B cell (primary cell): ENCODE measurements around the gene ANKRD17. TPM values are rescaled to one million over a fixed set of nuclear protein-coding genes. Genes with fewer than 3 reads are reported as not detected.

Experiments used
- ATAC-seq: fragments of 200-7000 bp; cut with Tn5 transposase; one replicate; pipeline ENCODE4 v1.10.0; 2021; ENCODE audit warnings: low read depth, mild to moderate bottlenecking, moderate number of reproducible peaks, moderate library complexity
- CTCF ChIA-PET: fragments of 350-600 bp; sonication (Branson Sonifier 250); formaldehyde crosslinking; loops from one replicate; lab custom pipeline; 2021; ENCODE audit warnings: antibody characterized with exemption, inconsistent platforms; lab: Charles Lee
- POLR2A ChIA-PET: fragments of 350-600 bp; sonication (Branson Sonifier 250); formaldehyde crosslinking; loops from one replicate; lab custom pipeline; 2021; ENCODE audit warnings: antibody characterized with exemption; lab: Charles Lee
- DNase-seq: peaks from one replicate; pipeline ENCODE4 v3.0.0; 2013
- H2AFZ ChIP-seq: 2 replicates; pipeline ENCODE4 v1.6.1; 2012; ENCODE audit warnings: mild to moderate bottlenecking, low read depth, low read length; ENCODE audit not compliant: insufficient read depth, poor library complexity, severe bottlenecking
- H3K27ac ChIP-seq, 2 donors: 1 replicate in 1 of 2; 2 replicates in 1 of 2; pipeline ENCODE4 v1.5.1; 2012 to 2013; ENCODE audit warnings: low read length in 2 of 2, mild to moderate bottlenecking in 2 of 2, moderate library complexity in 1 of 2
- H3K27me3 ChIP-seq, 4 experiments: fragments of 200-600 bp in 1 of 4; sonication (generic) in 1 of 4; replicated peaks in 1 of 4; 1 replicate in 2 of 4; 2 replicates in 2 of 4; pipeline versions ENCODE4 v1.6.1 to v1.7.0; 2013 to 2016; ENCODE audit warnings: low read length in 3 of 4, mild to moderate bottlenecking in 2 of 4, mixed read lengths in 1 of 4, moderate library complexity in 1 of 4; ENCODE audit not compliant: insufficient read depth in 4 of 4, control insufficient read depth in 3 of 4; ENCODE audit errors: control extremely low read depth in 1 of 4
- H3K36me3 ChIP-seq, 2 experiments: replicated peaks in 1 of 2; 1 replicate in 1 of 2; 2 replicates in 1 of 2; pipeline versions ENCODE4 v1.6.1 to v1.7.1; 2013; ENCODE audit warnings: low read length in 1 of 2; ENCODE audit not compliant: insufficient read depth in 2 of 2, control insufficient read depth in 1 of 2; ENCODE audit errors: control extremely low read depth in 1 of 2, extremely low read depth in 1 of 2
- H3K4me1 ChIP-seq, 2 donors: fragments of 200-600 bp in 1 of 2; sonication (generic) in 1 of 2; 1 replicate in 1 of 2; 2 replicates in 1 of 2; pipeline versions ENCODE4 v1.5.1 to v1.6.1; 2013 to 2017; ENCODE audit warnings: low read length in 2 of 2; ENCODE audit not compliant: control insufficient read depth in 2 of 2, insufficient read depth in 2 of 2
- H3K4me2 ChIP-seq: replicated peaks from 2 replicates; pipeline ENCODE3; 2012; ENCODE audit warnings: mild to moderate bottlenecking, low read depth, low read length; ENCODE audit not compliant: poor library complexity, severe bottlenecking
- H3K4me3 ChIP-seq, 5 experiments: fragments of 200-600 bp in 1 of 5; sonication (generic) in 1 of 5; 1 replicate in 3 of 5; 2 replicates in 2 of 5; pipeline versions ENCODE4 v1.5.1 to v1.7.0; 2011 to 2016; ENCODE audit warnings: low read length in 4 of 5, mild to moderate bottlenecking in 4 of 5, low read depth in 2 of 5, control low read depth in 1 of 5, moderate library complexity in 1 of 5; ENCODE audit not compliant: insufficient read depth in 1 of 5; ENCODE audit errors: control extremely low read depth in 1 of 5, extremely low read depth in 1 of 5
- H3K79me2 ChIP-seq: fragments of 200-600 bp; sonication (generic); one replicate; pipeline ENCODE4 v1.6.0; 2016; ENCODE audit warnings: low read length; ENCODE audit not compliant: control insufficient read depth, insufficient read depth
- H3K9ac ChIP-seq: fragments of 200-600 bp; sonication (generic); 2 replicates; pipeline ENCODE4 v1.6.1; 2017; ENCODE audit warnings: mild to moderate bottlenecking, low read length, moderate library complexity
- H3K9me3 ChIP-seq, 3 donors: one replicate each; pipeline versions ENCODE4 v1.6.1 to v1.7.1; 2013; ENCODE audit warnings: low read length in 2 of 3; ENCODE audit not compliant: control insufficient read depth in 2 of 3, insufficient read depth in 1 of 3; ENCODE audit errors: control extremely low read depth in 1 of 3
- H4K20me1 ChIP-seq: 2 replicates; pipeline ENCODE4 v1.6.0; 2012; ENCODE audit warnings: mild to moderate bottlenecking, low read length; ENCODE audit not compliant: insufficient read depth, control insufficient read depth, poor library complexity, severe bottlenecking
- H3K27ac Mint-ChIP-seq: one replicate; pipeline ENCODE4 v1.8.0; 2021; ENCODE audit warnings: mixed read lengths
- H3K27me3 Mint-ChIP-seq: one replicate; pipeline ENCODE4 v1.8.0; 2021; ENCODE audit warnings: mixed read lengths
- H3K4me1 Mint-ChIP-seq: one replicate; pipeline ENCODE4 v1.8.0; 2021; ENCODE audit warnings: mixed read lengths
- H3K4me3 Mint-ChIP-seq: one replicate; pipeline ENCODE4 v1.8.0; 2021; ENCODE audit warnings: mixed read lengths
- H3K9me3 Mint-ChIP-seq: one replicate; pipeline ENCODE4 v1.8.0; 2022; ENCODE audit warnings: mixed read lengths; ENCODE audit not compliant: insufficient read depth
- CTCF ChIP-seq: fragments of 200-600 bp; IDR thresholded peaks from one replicate; pipeline ENCODE4 v1.8.0; 2022; ENCODE audit warnings: antibody characterized with exemption, mild to moderate bottlenecking
- EZH2 ChIP-seq: IDR thresholded peaks from 2 replicates; pipeline ENCODE4 v1.6.1; 2012; ENCODE audit warnings: borderline replicate concordance, low read depth, mild to moderate bottlenecking, moderate library complexity, low read length; ENCODE audit not compliant: insufficient read depth, poor library complexity, severe bottlenecking
- WGBS: methylation state at CpG from one replicate; pipeline ENCODE4 v1.1.5; 2013; ENCODE audit warnings: missing lambda C conversion rate; ENCODE audit not compliant: insufficient coverage; 5-methylcytosine and 5-hydroxymethylcytosine counted together
- intact Hi-C: fragments of 100-400 bp; cut with micrococcal nuclease; formaldehyde crosslinking; loops from one replicate; pipeline ENCODE4 v1.10.0; 2022
- polyA plus RNA-seq: library from polyadenylated mRNA; depleted of rRNA; stranded (reverse); fragments of >200 nt; gene quantifications from 2 replicates; pipeline ENCODE4 v1.2.3, GENCODE V29; 2012
- total RNA-seq, 2 donors: library from RNA; stranded (reverse); fragments of 120-200 nt in 1 of 2; gene quantifications; 1 replicate in 1 of 2; 2 replicates in 1 of 2; pipeline versions ENCODE4 v1.2.3 to v1.2.4, GENCODE V29; 2013 to 2022

Gene ANKRD17
- total and polyA plus RNA-seq, 2 donors (not counting 1 experiment from before 2014, with no cell fraction given), result 15.8 to 69.4 TPM

- H3K79me2 ChIP-seq, result peaks cover 2% of the 10 kb centered on the region
- H3K9ac ChIP-seq, result no peak overlapping the region
- whole genome bisulfite sequencing, result 100% methylated on average over 2 of the region's 7 CpGs
- no peaks in the 10 kb centered on the region for H3K4me1 Mint-ChIP-seq
- no peak overlapping the region for H3K27ac Mint-ChIP-seq
- TF ChIP-seq CTCF, result no peak
- no peak for TF ChIP-seq EZH2
- H3K4me2 ChIP-seq, result no peak overlapping the region
- no peak for DNase-seq
- intact Hi-C loops, result no loop called here
- CTCF ChIA-PET, result no interaction called here
- H3K9me3 ChIP-seq, result no peaks in the 10 kb centered on the region
- H3K9me3 Mint-ChIP-seq, result no peaks in the 10 kb centered on the region
- no peak overlapping the region for H3K4me3 Mint-ChIP-seq
- no peaks in the 10 kb centered on the region for H4K20me1 ChIP-seq
- no peak overlapping the region for H3K27ac ChIP-seq
- POLR2A ChIA-PET, result interaction anchor here (0.7 kb wide), 1 partner anchor 158 kb away, joined by 9 read pairs; no protein-coding TSS in a partner anchor
- H2AFZ ChIP-seq, result no peak overlapping the region
- peaks cover 19 to 46% of the 10 kb centered on the region in 2 experiments for H3K36me3 ChIP-seq
- H3K4me3 ChIP-seq, result no peak overlapping the region
- no peak for ATAC-seq
- no peaks in the 10 kb centered on the region for H3K27me3 ChIP-seq
- no peaks in the 10 kb centered on the region for H3K27me3 Mint-ChIP-seq
- no peaks in the 10 kb centered on the region for H3K4me1 ChIP-seq
These were observed 159.5 kb downstream of the ANKRD17 start for GRCh38 chr4:73099143-73099542.

GRCh38 chr4:73098713-73099112, 159.9 kb downstream of the ANKRD17 start:
- H3K27me3 ChIP-seq, result no peaks in the 10 kb centered on the region
- Mint-ChIP-seq H3K27ac (no peak overlapping the region), H3K4me3 (no peak overlapping the region), H3K4me1 (no peaks in the 10 kb centered on the region), H3K27me3 (no peaks in the 10 kb centered on the region), H3K9me3 (no peaks in the 10 kb centered on the region)
- no peak overlapping the region for H3K9ac ChIP-seq
- no peaks in the 10 kb centered on the region for H4K20me1 ChIP-seq
- peaks cover 19 to 50% of the 10 kb centered on the region in 2 experiments for H3K36me3 ChIP-seq
- ChIA-PET CTCF (no interaction called here), POLR2A (no interaction called here)
- H3K4me1 ChIP-seq, result no peaks in the 10 kb centered on the region
- 100% methylated on average over 5 of the region's 7 CpGs for WGBS
- DNase-seq (no peak), ATAC-seq (no peak)
- no peak for TF ChIP-seq CTCF
- H3K4me2 ChIP-seq, result no peak overlapping the region
- no peak overlapping the region for H3K27ac ChIP-seq
- no peak overlapping the region for H2AFZ ChIP-seq
- intact Hi-C loops, result no loop called here
- H3K79me2 ChIP-seq, result peaks cover 2% of the 10 kb centered on the region
- H3K4me3 ChIP-seq, result no peak overlapping the region
- H3K9me3 ChIP-seq, result no peaks in the 10 kb centered on the region
